GM18498 (cell line): ENCODE measurements around the gene MCUB.
"Not testable (repeated sequence)": the region's sequence is repeated elsewhere in the genome, so short reads cannot be mapped to it uniquely, and the experiment has no call there.

Experiments used
- ATAC-seq: cut with Tn5 transposase; IDR thresholded peaks from one replicate; pipeline ENCODE4 v1.9.1; 2021; ENCODE audit warnings: mild to moderate bottlenecking, moderate library complexity; ENCODE audit not compliant: unreplicated experiment

Gene MCUB

GRCh38 chr4:109578846-109579245 is 18.8 kb downstream of the MCUB start:
- no peak for ATAC-seq

- ATAC-seq: not testable (repeated sequence)
Measured at GRCh38 chr4:109579997-109580396, 20.0 kb downstream of the MCUB start.

GRCh38 chr4:109588176-109588575 is 28.1 kb downstream of the MCUB start:
- ATAC-seq: peak; percentile 99

GRCh38 chr4:109589119-109589518 is 29.1 kb downstream of the MCUB start:
- no peak for ATAC-seq

GRCh38 chr4:109589605-109590004 is 29.6 kb downstream of the MCUB start:
- no peak for ATAC-seq

- ATAC-seq: no peak
Measured at GRCh38 chr4:109590905-109591304, 30.9 kb downstream of the MCUB start.

GRCh38 chr4:109592367-109592766 is 32.3 kb downstream of the MCUB start:
- ATAC-seq: no peak

GRCh38 chr4:109595123-109595522 is 35.1 kb downstream of the MCUB start:
- not testable (repeated sequence) for ATAC-seq

- ATAC-seq: not testable (repeated sequence)
Measured at GRCh38 chr4:109596420-109597085, 36.5 kb downstream of the MCUB start.

GRCh38 chr4:109599046-109599652 is 39.1 kb downstream of the MCUB start:
- no peak for ATAC-seq

GRCh38 chr4:109600431-109600830 is 40.4 kb downstream of the MCUB start:
- ATAC-seq: no peak

- ATAC-seq: no peak
Measured at GRCh38 chr4:109601336-109601735, 41.3 kb downstream of the MCUB start.

GRCh38 chr4:109607976-109608375 is 47.9 kb downstream of the MCUB start:
- ATAC-seq: no peak

- no peak for ATAC-seq
Measured at GRCh38 chr4:109608879-109609278, 48.8 kb downstream of the MCUB start.

- ATAC-seq: no peak
Measured at GRCh38 chr4:109609431-109609830, 49.4 kb downstream of the MCUB start.

GRCh38 chr4:109610489-109610888 is 50.4 kb downstream of the MCUB start:
- ATAC-seq: no peak

GRCh38 chr4:109611045-109611646 is 51.1 kb downstream of the MCUB start:
- ATAC-seq: no peak

GRCh38 chr4:109614015-109614414 is 54.0 kb downstream of the MCUB start:
- no peak for ATAC-seq

- no peak for ATAC-seq
Measured at GRCh38 chr4:109614466-109614865, 54.4 kb downstream of the MCUB start.

GRCh38 chr4:109615742-109616141 is 55.7 kb downstream of the MCUB start:
- no peak for ATAC-seq

GRCh38 chr4:109616243-109616642 is 56.2 kb downstream of the MCUB start:
- no peak for ATAC-seq

- ATAC-seq: no peak
Measured at GRCh38 chr4:109622626-109623025, 62.6 kb downstream of the MCUB start.
